ENCODE data around the gene SOX11. TPM values are rescaled to one million over a fixed set of nuclear protein-coding genes. Genes with fewer than 3 reads are reported as not detected.
"Not testable (repeated sequence)": the region's sequence is repeated elsewhere in the genome, so short reads cannot be mapped to it uniquely, and the experiment has no call there.

Gene SOX11
- total RNA-seq (not detected), total RNA-seq (0 to 0.20 (median 0) reads per million in 172 experiments)
- polyA plus RNA-seq (2013, experiment 1 of 2), result not detected
- 0.39 TPM for polyA plus RNA-seq (2013, experiment 2 of 2)

- ATAC-seq (ENCODE audit: poor library complexity), result no peak
- Mint-ChIP-seq H3K9me3 (no peaks in the 10 kb centered on the region), H3K36me3 (ENCODE audit: low read depth) (no peaks in the 10 kb centered on the region), H3K27ac (no peak within 1 kb of the TSS), H3K4me1 (ENCODE audit: low read depth) (peaks cover 6% of the 10 kb centered on the region), H3K27me3 (peaks cover 62% of the 10 kb centered on the region), H3K4me3 (no peak within 1 kb of the TSS)
- intact Hi-C loops (cut with DNase I, micrococcal nuclease), result no loop called here
- peaks cover 0 to 28% of the 10 kb centered on the region in 2 experiments for H3K9me3 ChIP-seq (ENCODE audit: control insufficient read depth in 1 of 2, insufficient read depth in 1 of 2, low read length in 2 of 2)
- ChIA-PET CTCF (no interaction called here), POLR2A (no interaction called here)
- no peak within 1 kb of the TSS for H3K4me3 ChIP-seq (ENCODE audit: low read length)
- no peak for DNase-seq
- TF ChIP-seq, protein P1, sequence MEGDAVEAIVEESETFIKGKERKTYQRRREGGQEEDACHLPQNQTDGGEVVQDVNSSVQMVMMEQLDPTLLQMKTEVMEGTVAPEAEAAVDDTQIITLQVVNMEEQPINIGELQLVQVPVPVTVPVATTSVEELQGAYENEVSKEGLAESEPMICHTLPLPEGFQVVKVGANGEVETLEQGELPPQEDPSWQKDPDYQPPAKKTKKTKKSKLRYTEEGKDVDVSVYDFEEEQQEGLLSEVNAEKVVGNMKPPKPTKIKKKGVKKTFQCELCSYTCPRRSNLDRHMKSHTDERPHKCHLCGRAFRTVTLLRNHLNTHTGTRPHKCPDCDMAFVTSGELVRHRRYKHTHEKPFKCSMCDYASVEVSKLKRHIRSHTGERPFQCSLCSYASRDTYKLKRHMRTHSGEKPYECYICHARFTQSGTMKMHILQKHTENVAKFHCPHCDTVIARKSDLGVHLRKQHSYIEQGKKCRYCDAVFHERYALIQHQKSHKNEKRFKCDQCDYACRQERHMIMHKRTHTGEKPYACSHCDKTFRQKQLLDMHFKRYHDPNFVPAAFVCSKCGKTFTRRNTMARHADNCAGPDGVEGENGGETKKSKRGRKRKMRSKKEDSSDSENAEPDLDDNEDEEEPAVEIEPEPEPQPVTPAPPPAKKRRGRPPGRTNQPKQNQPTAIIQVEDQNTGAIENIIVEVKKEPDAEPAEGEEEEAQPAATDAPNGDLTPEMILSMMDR (IDR thresholded peaks at IDR 0.05), result no peak
- no peak within 1 kb of the TSS for H3K27ac ChIP-seq (ENCODE audit: low read depth in 1 of 2, low read length in 2 of 2)
- H3K36me3 ChIP-seq (ENCODE audit: insufficient read depth, low read length), result no peaks in the 10 kb centered on the region
- peaks cover 18 to 45% of the 10 kb centered on the region in 2 experiments for H3K27me3 ChIP-seq (ENCODE audit: control insufficient read depth in 1 of 2, insufficient read depth in 2 of 2, low read length in 2 of 2)
- no peaks in the 10 kb centered on the region for H3K4me1 ChIP-seq (ENCODE audit: insufficient read depth, low read length)
Observed at GRCh38 chr2:5691985-5692529, at the start of gene SOX11. Gene SOX11 (plus strand): TSS chr2:5692384. CDS start chr2:5692722, 338 bp downstream.

- H3K27ac ChIP-seq (ENCODE audit: low read depth in 1 of 2, low read length in 2 of 2); H3K27ac Mint-ChIP-seq; H3K27me3 Mint-ChIP-seq; H3K9me3 Mint-ChIP-seq; H3K4me3 Mint-ChIP-seq; CTCF ChIA-PET; H3K36me3 ChIP-seq (ENCODE audit: insufficient read depth, low read length); intact Hi-C loops (cut with DNase I, micrococcal nuclease); ATAC-seq (ENCODE audit: poor library complexity); DNase-seq; H3K4me3 ChIP-seq (ENCODE audit: low read length); H3K36me3 Mint-ChIP-seq (ENCODE audit: low read depth); H3K4me1 ChIP-seq (ENCODE audit: insufficient read depth, low read length); POLR2A ChIA-PET; H3K9me3 ChIP-seq (ENCODE audit: control insufficient read depth in 1 of 2, insufficient read depth in 1 of 2, low read length in 2 of 2); H3K27me3 ChIP-seq (ENCODE audit: control insufficient read depth in 1 of 2, insufficient read depth in 2 of 2, low read length in 2 of 2); H3K4me1 Mint-ChIP-seq (ENCODE audit: low read depth): not testable (repeated sequence)
Observed at GRCh38 chr2:5652734-5653133, 39.5 kb upstream of the SOX11 start.

- ATAC-seq (ENCODE audit: poor library complexity); H3K9me3 Mint-ChIP-seq; H3K36me3 Mint-ChIP-seq (ENCODE audit: low read depth); H3K27me3 Mint-ChIP-seq; H3K4me1 ChIP-seq (ENCODE audit: insufficient read depth, low read length); H3K9me3 ChIP-seq (ENCODE audit: control insufficient read depth in 1 of 2, insufficient read depth in 1 of 2, low read length in 2 of 2); H3K27ac Mint-ChIP-seq; POLR2A ChIA-PET; H3K27ac ChIP-seq (ENCODE audit: low read depth in 1 of 2, low read length in 2 of 2); DNase-seq; intact Hi-C loops (cut with DNase I, micrococcal nuclease); H3K27me3 ChIP-seq (ENCODE audit: control insufficient read depth in 1 of 2, insufficient read depth in 2 of 2, low read length in 2 of 2); H3K36me3 ChIP-seq (ENCODE audit: insufficient read depth, low read length); H3K4me1 Mint-ChIP-seq (ENCODE audit: low read depth); H3K4me3 Mint-ChIP-seq; CTCF ChIA-PET; H3K4me3 ChIP-seq (ENCODE audit: low read length): not testable (repeated sequence)
Observed at GRCh38 chr2:5653756-5654155, 38.4 kb upstream of the SOX11 start.

DNA sequence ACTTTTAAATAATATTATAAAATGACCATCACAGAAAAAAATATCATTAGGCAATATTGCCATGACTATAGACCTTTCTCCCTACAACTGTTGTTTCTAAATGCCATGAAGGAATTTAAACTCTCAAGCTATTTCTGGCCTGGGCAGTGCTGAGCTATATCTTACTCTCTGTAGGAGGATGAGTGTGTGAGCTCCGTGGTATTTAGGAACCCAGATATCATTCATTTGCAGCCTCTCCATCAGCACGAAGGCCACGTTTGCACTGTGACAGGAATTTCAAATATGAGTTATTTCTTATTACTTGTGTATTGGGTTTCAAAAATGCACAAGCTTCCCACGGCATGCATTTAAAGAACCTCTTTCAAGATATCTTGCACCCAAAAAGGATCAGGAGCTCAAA lies 35.0 kb upstream of the SOX11 start:
- ChIA-PET CTCF (no interaction called here), POLR2A (no interaction called here)
- TF ChIP-seq, protein P1 (IDR thresholded peaks at IDR 0.05), result no peak
- no peak overlapping the region for H3K27ac ChIP-seq (ENCODE audit: low read depth in 1 of 2, low read length in 2 of 2)
- no peak overlapping the region for H3K4me3 ChIP-seq (ENCODE audit: low read length)
- DNase-seq, result no peak
- ATAC-seq (ENCODE audit: poor library complexity), result no peak
- H3K4me1 ChIP-seq (ENCODE audit: insufficient read depth, low read length), result no peaks in the 10 kb centered on the region
- H3K9me3 ChIP-seq (ENCODE audit: control insufficient read depth in 1 of 2, insufficient read depth in 1 of 2, low read length in 2 of 2), result peaks cover 0 to 4% of the 10 kb centered on the region in 2 experiments
- no peaks in the 10 kb centered on the region for H3K36me3 Mint-ChIP-seq (ENCODE audit: low read depth)
- H3K4me1 Mint-ChIP-seq (ENCODE audit: low read depth), result no peaks in the 10 kb centered on the region
- intact Hi-C loops (cut with DNase I, micrococcal nuclease), result no loop called here
- H3K27ac Mint-ChIP-seq, result no peak overlapping the region
- H3K27me3 ChIP-seq (ENCODE audit: control insufficient read depth in 1 of 2, insufficient read depth in 2 of 2, low read length in 2 of 2), result no peaks in the 10 kb centered on the region
- H3K36me3 ChIP-seq (ENCODE audit: insufficient read depth, low read length), result no peaks in the 10 kb centered on the region
- no peak overlapping the region for H3K4me3 Mint-ChIP-seq
- H3K27me3 Mint-ChIP-seq, result no peaks in the 10 kb centered on the region
- no peaks in the 10 kb centered on the region for H3K9me3 Mint-ChIP-seq
